COLO668 (cell line): ENCODE data around the gene SHC2.
"Not testable (repeated sequence)": the region's sequence is repeated elsewhere in the genome, so short reads cannot be mapped to it uniquely, and the experiment has no call there.

ENCODE experiments used
- DNase-seq: peaks from one replicate; lab custom pipeline; 2025; ENCODE audit not compliant: unreplicated experiment; lab: John Stamatoyannopoulos, UW

SHC2 gene

GRCh38 chr19:425056-425455 is 35.8 kb downstream of the SHC2 start:
- no peak for DNase-seq

- DNase-seq = no peak
Observed at GRCh38 chr19:424546-424945, 36.3 kb downstream of the SHC2 start.

- no peak for DNase-seq
Observed at GRCh38 chr19:423691-424466, 37.0 kb downstream of the SHC2 start.

- DNase-seq = not testable (repeated sequence)
Observed at GRCh38 chr19:422917-423226, 38.0 kb downstream of the SHC2 start.

- DNase-seq = no peak
Observed at GRCh38 chr19:422213-422916, 38.5 kb downstream of the SHC2 start.

GRCh38 chr19:419721-420515 is 40.9 kb downstream of the SHC2 start:
- no peak for DNase-seq

GRCh38 chr19:418761-419671 is 41.8 kb downstream of the SHC2 start:
- no peak for DNase-seq

- DNase-seq = no peak
Observed at GRCh38 chr19:416416-416815, 44.4 kb downstream of the SHC2 start.

- DNase-seq = no peak
Observed at GRCh38 chr19:415292-415691, 45.5 kb downstream of the SHC2 start.

- no peak for DNase-seq
Observed at GRCh38 chr19:413756-414420, 46.9 kb downstream of the SHC2 start.

- DNase-seq = no peak
Observed at GRCh38 chr19:412356-413355, 48.2 kb downstream of the SHC2 start.

- DNase-seq = peak; percentile 52
Observed at GRCh38 chr19:411723-412355, 49.0 kb downstream of the SHC2 start.

GRCh38 chr19:411121-411722 is 49.6 kb downstream of the SHC2 start:
- not testable (repeated sequence) for DNase-seq

GRCh38 chr19:410243-410781 is 50.5 kb downstream of the SHC2 start:
- peak; percentile 21 for DNase-seq

GRCh38 chr19:409516-410242 is 51.2 kb downstream of the SHC2 start:
- peak; percentile 40 for DNase-seq

GRCh38 chr19:408902-409515 is 51.8 kb downstream of the SHC2 start, which contains the start of gene C2CD4C:
Gene C2CD4C, minus strand, starts transcription at chr19:409147. Its CDS starts 786 bp downstream, at chr19:408361.
- DNase-seq = peak; percentile 50

GRCh38 chr19:408441-408901 is 52.4 kb downstream of the SHC2 start:
- no peak for DNase-seq
